Neural cell (in vitro differentiated cells): Measurements from ENCODE around the gene CHP1. TPM values are rescaled to one million over a fixed set of nuclear protein-coding genes. Genes with fewer than 3 reads are reported as not detected.

Experiments used
- H2AFZ ChIP-seq: fragments of 200-600, 300-800 bp; sonication (generic), shearing (Covaris generic); 2 replicates; pipeline ENCODE4 v1.6.0; 2014; ENCODE audit warnings: low read depth, mild to moderate bottlenecking, antibody characterized with exemption, low read length, moderate library complexity
- H3F3A ChIP-seq: fragments of 200-600 bp; shearing (Covaris generic); 2 replicates; pipeline ENCODE4 v1.6.1; 2016; ENCODE audit warnings: mild to moderate bottlenecking, moderate library complexity, mixed read lengths, antibody characterized with exemption, low read length; ENCODE audit not compliant: insufficient read depth, poor library complexity, severe bottlenecking
- H3K27ac ChIP-seq: fragments of 200-600, 300-800 bp; sonication (generic), shearing (Covaris generic); 2 replicates; pipeline ENCODE4 v1.5.1; 2014; ENCODE audit warnings: mild to moderate bottlenecking, low read length, moderate library complexity
- H3K27me3 ChIP-seq: fragments of 300-800, 200-600 bp; sonication (generic), shearing (Covaris generic); 2 replicates; pipeline ENCODE4 v1.6.0; 2014; ENCODE audit warnings: mild to moderate bottlenecking, low read depth, low read length, moderate library complexity; ENCODE audit not compliant: insufficient read depth
- H3K36me3 ChIP-seq: fragments of 300-800, 200-600 bp; sonication (generic), shearing (Covaris generic); 2 replicates; pipeline ENCODE4 v1.5.1; 2014; ENCODE audit warnings: mild to moderate bottlenecking, antibody characterized with exemption, low read length, moderate library complexity; ENCODE audit not compliant: insufficient read depth
- H3K4me2 ChIP-seq: fragments of 300-800, 200-600 bp; sonication (generic), shearing (Covaris generic); 2 replicates; pipeline ENCODE4 v1.6.0; 2014; ENCODE audit warnings: mild to moderate bottlenecking, low read length
- H3K4me3 ChIP-seq: fragments of 300-800, 200-600 bp; sonication (generic), shearing (Covaris generic); 2 replicates; pipeline ENCODE4 v1.5.1; 2014; ENCODE audit warnings: mild to moderate bottlenecking, low read length, moderate library complexity
- H3K79me2 ChIP-seq: fragments of 200-600 bp; shearing (Covaris generic); replicated peaks from 2 replicates; pipeline ENCODE4 v1.6.0; 2014; ENCODE audit warnings: mild to moderate bottlenecking, low read length, moderate library complexity; ENCODE audit not compliant: insufficient read depth
- H3K9ac ChIP-seq: fragments of 300-800, 200-600 bp; sonication (generic), shearing (Covaris generic); 2 replicates; pipeline ENCODE4 v1.6.1; 2016; ENCODE audit warnings: mild to moderate bottlenecking, low read length, mixed read lengths
- H3K9me2 ChIP-seq: fragments of 200-600 bp; shearing (Covaris generic); 2 replicates; pipeline ENCODE4 v1.6.1; 2016; ENCODE audit warnings: mild to moderate bottlenecking, low read length, mixed read lengths; ENCODE audit not compliant: insufficient read depth
- H3K9me3 ChIP-seq: fragments of 200-600, 300-800 bp; sonication (generic), shearing (Covaris generic); 2 replicates; pipeline ENCODE4 v1.6.1; 2016; ENCODE audit warnings: mild to moderate bottlenecking, mixed run types, low read length, moderate library complexity, mixed read lengths
- H4K20me1 ChIP-seq: fragments of 200-600 bp; shearing (Covaris generic); 2 replicates; pipeline ENCODE4 v1.6.1; 2016; ENCODE audit warnings: mild to moderate bottlenecking, mixed run types; ENCODE audit not compliant: insufficient read depth
- EP300 ChIP-seq: fragments of 450-650 bp; conservative IDR thresholded peaks from 2 replicates; pipeline ENCODE4 v1.6.1; 2014; ENCODE audit warnings: antibody characterized with exemption, mild to moderate bottlenecking, moderate library complexity; ENCODE audit not compliant: poor library complexity, severe bottlenecking
- EZH2 ChIP-seq: fragments of 200-600, 300-800 bp; shearing (Covaris generic), sonication (generic); IDR thresholded peaks from 2 replicates; pipeline ENCODE4 v1.6.1; 2014; ENCODE audit warnings: antibody characterized with exemption, low read length, borderline replicate concordance, mild to moderate bottlenecking; ENCODE audit not compliant: insufficient read depth, poor library complexity, severe bottlenecking
- MXI1 ChIP-seq: fragments of 450-650 bp; conservative IDR thresholded peaks from 2 replicates; pipeline ENCODE4 v1.6.1; 2014; ENCODE audit warnings: antibody characterized with exemption, mild to moderate bottlenecking; ENCODE audit not compliant: poor library complexity, severe bottlenecking
- POLR2AphosphoS5 ChIP-seq: IDR thresholded peaks from 2 replicates; pipeline ENCODE4 v1.6.1; 2012
- RAD21 ChIP-seq: fragments of 450-650 bp; conservative IDR thresholded peaks from 2 replicates; pipeline ENCODE4 v1.6.1; 2014; ENCODE audit warnings: antibody characterized with exemption, mild to moderate bottlenecking, moderate library complexity
- SMC3 ChIP-seq: fragments of 450-650 bp; conservative IDR thresholded peaks from 2 replicates; pipeline ENCODE4 v1.6.1; 2014; ENCODE audit warnings: antibody characterized with exemption, mild to moderate bottlenecking, moderate library complexity; ENCODE audit not compliant: poor library complexity
- TAF1 ChIP-seq: IDR thresholded peaks from 2 replicates; pipeline ENCODE4 v1.6.1; 2012; ENCODE audit warnings: low read depth
- polyA plus RNA-seq: library from polyadenylated mRNA; depleted of rRNA; stranded (reverse); fragments of >200 nt; gene quantifications from 2 replicates; pipeline ENCODE4 v1.2.3, GENCODE V29; 2014
- TF ChIP-seq, protein P1 (sequence below): fragments of 450-650 bp; IDR thresholded peaks from 2 replicates; pipeline ENCODE4 v1.5.1; 2014; ENCODE audit warnings: antibody characterized with exemption, mild to moderate bottlenecking, moderate library complexity; ENCODE audit not compliant: poor library complexity, severe bottlenecking
- TF ChIP-seq, protein P2 (sequence below): IDR thresholded peaks from 2 replicates; pipeline ENCODE4 v1.6.1; 2012; ENCODE audit warnings: borderline replicate concordance

CHP1 gene
- polyA plus RNA-seq, 1 donor from 2014 or later: 24.0 TPM

DNA sequence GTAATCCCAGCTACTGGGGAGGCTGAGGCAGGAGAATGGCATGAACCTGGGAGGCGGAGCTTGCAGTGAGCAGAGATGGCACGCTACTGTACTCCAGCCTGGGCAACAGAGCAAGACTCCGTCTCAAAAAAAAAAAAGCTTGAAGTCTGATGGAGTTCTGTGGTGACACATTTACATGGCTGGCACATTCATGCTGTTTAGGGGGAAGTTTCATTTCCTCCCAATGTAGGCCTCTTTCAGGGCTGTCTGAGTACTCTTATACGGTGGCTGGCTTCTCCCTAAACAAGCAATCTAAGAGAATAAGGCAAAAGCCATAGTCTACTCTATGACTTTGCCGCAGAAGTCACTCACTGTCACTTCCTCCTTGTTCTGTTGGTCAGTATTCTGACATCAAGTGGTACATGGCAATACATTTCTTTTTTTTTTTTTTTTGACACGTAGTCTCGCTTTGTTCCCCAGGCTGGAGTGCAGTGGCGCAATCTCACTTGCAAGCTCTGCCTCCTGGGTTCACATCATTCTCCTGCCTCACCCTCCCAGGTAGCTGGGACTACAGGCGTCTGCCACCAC is 60.1 kb downstream of the CHP1 start:
- H3K4me2 ChIP-seq: no peak overlapping the region
- H3K79me2 ChIP-seq: peaks cover 6% of the 10 kb centered on the region

DNA sequence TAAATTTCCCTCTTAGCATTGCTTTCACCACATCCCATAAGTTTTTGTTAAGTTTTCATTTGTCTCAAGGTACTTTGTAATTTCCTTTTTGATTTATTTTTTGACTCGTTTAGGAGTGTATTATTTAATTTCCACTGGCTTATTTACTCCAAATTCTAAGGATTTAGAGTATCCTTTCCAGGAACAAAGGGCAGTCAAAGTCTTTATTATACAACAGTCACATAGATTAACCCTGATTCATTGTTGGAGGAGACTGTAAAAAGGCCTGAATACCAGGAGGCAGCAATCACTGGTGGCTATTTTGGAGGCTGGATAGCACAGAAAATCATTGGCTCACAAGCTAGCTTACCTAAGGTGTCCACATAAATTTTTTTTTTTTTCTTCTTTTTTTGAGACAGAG is 61.5 kb downstream of the CHP1 start:
- H3K27ac ChIP-seq: no peak overlapping the region

More for the DNA sequence above, 60.1 kb downstream of the CHP1 start:
- H2AFZ ChIP-seq: no peak overlapping the region
- H3K27ac ChIP-seq: no peak overlapping the region
- no peaks in the 10 kb centered on the region for H4K20me1 ChIP-seq
- H3K9me3 ChIP-seq: no peaks in the 10 kb centered on the region
- H3K9me2 ChIP-seq: no peaks in the 10 kb centered on the region
- H3F3A ChIP-seq: no peaks in the 10 kb centered on the region
- no peak overlapping the region for H3K9ac ChIP-seq
- TF ChIP-seq EZH2 (no peak), POLR2AphosphoS5 (no peak), EP300 (no peak), SMC3 (no peak)
- TF ChIP-seq, protein P1, sequence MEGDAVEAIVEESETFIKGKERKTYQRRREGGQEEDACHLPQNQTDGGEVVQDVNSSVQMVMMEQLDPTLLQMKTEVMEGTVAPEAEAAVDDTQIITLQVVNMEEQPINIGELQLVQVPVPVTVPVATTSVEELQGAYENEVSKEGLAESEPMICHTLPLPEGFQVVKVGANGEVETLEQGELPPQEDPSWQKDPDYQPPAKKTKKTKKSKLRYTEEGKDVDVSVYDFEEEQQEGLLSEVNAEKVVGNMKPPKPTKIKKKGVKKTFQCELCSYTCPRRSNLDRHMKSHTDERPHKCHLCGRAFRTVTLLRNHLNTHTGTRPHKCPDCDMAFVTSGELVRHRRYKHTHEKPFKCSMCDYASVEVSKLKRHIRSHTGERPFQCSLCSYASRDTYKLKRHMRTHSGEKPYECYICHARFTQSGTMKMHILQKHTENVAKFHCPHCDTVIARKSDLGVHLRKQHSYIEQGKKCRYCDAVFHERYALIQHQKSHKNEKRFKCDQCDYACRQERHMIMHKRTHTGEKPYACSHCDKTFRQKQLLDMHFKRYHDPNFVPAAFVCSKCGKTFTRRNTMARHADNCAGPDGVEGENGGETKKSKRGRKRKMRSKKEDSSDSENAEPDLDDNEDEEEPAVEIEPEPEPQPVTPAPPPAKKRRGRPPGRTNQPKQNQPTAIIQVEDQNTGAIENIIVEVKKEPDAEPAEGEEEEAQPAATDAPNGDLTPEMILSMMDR: no peak
- TF ChIP-seq, protein P2, sequence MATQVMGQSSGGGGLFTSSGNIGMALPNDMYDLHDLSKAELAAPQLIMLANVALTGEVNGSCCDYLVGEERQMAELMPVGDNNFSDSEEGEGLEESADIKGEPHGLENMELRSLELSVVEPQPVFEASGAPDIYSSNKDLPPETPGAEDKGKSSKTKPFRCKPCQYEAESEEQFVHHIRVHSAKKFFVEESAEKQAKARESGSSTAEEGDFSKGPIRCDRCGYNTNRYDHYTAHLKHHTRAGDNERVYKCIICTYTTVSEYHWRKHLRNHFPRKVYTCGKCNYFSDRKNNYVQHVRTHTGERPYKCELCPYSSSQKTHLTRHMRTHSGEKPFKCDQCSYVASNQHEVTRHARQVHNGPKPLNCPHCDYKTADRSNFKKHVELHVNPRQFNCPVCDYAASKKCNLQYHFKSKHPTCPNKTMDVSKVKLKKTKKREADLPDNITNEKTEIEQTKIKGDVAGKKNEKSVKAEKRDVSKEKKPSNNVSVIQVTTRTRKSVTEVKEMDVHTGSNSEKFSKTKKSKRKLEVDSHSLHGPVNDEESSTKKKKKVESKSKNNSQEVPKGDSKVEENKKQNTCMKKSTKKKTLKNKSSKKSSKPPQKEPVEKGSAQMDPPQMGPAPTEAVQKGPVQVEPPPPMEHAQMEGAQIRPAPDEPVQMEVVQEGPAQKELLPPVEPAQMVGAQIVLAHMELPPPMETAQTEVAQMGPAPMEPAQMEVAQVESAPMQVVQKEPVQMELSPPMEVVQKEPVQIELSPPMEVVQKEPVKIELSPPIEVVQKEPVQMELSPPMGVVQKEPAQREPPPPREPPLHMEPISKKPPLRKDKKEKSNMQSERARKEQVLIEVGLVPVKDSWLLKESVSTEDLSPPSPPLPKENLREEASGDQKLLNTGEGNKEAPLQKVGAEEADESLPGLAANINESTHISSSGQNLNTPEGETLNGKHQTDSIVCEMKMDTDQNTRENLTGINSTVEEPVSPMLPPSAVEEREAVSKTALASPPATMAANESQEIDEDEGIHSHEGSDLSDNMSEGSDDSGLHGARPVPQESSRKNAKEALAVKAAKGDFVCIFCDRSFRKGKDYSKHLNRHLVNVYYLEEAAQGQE: no peak
- peaks cover 8% of the 10 kb centered on the region for H3K36me3 ChIP-seq
- no peak overlapping the region for H3K4me3 ChIP-seq
- H3K27me3 ChIP-seq: no peaks in the 10 kb centered on the region

More for the DNA sequence above, 61.5 kb downstream of the CHP1 start:
- Histone ChIP-seq H3K9ac (no peak overlapping the region), H3F3A (no peaks in the 10 kb centered on the region), H3K27me3 (no peaks in the 10 kb centered on the region), H3K9me2 (no peaks in the 10 kb centered on the region), H3K36me3 (no peaks in the 10 kb centered on the region), H4K20me1 (no peaks in the 10 kb centered on the region), H3K9me3 (no peaks in the 10 kb centered on the region), H3K4me3 (no peak overlapping the region), H3K4me2 (no peak overlapping the region), H3K79me2 (no peaks in the 10 kb centered on the region), H2AFZ (no peak overlapping the region)
- TF ChIP-seq EP300: no peak
- TF ChIP-seq RAD21: no peak
- TF ChIP-seq MXI1: no peak
- TF ChIP-seq EZH2: no peak
- TF ChIP-seq SMC3: no peak
- TF ChIP-seq TAF1: no peak
- TF ChIP-seq, protein P1: no peak
- TF ChIP-seq, protein P2: no peak
- TF ChIP-seq POLR2AphosphoS5: no peak
